A549 (cell line): ENCODE results near the gene PRTN3. TPM values are rescaled to one million over a fixed set of nuclear protein-coding genes. Genes with fewer than 3 reads are reported as not detected.

ENCODE experiments used
- ATAC-seq, 2 experiments: fragments of 200-7000 bp in 1 of 2; fragments of >200 bp in 1 of 2; cut with Nextera tagmentation in 1 of 2; cut with Tn5 transposase in 1 of 2; 3 replicates each; pipeline versions ENCODE4 v1.8.0 to v1.9.1; 2018 to 2020; ENCODE audit warnings: mild to moderate bottlenecking in 1 of 2, moderate library complexity in 1 of 2
- CTCF ChIA-PET: fragments of 300-600 bp; sonication (Branson Sonifier 250); formaldehyde crosslinking; extraction: SDS; loops from one replicate; lab custom pipeline; 2021; ENCODE audit warnings: antibody characterized with exemption, inconsistent platforms; lab: Yijun Ruan, JAX
- POLR2A ChIA-PET: fragments of 350-600 bp; formaldehyde crosslinking; extraction: SDS; loops from one replicate; lab custom pipeline; 2021; ENCODE audit warnings: antibody characterized with exemption, inconsistent platforms; lab: Yijun Ruan, JAX
- DNase-seq, 2 experiments: peaks; one replicate each; pipeline versions ENCODE4 v3.0.0 to v3.0.0-alpha.2; 2011 to 2016; ENCODE audit warnings: low read depth in 1 of 2, low spot score in 1 of 2
- FAIRE-seq: peaks from 2 replicates; lab custom pipeline; 2011; peaks lifted over from hg19 to GRCh38; lab: Jason Lieb, UNC
- H3K27ac ChIP-seq, 2 experiments: fragments of >200 bp; sonication (Bioruptor Twin); formaldehyde crosslinking; 3 replicates each; pipeline ENCODE4 v1.5.1; 2016 to 2017
- H3K4me1 ChIP-seq: fragments of >200 bp; sonication (Bioruptor Twin); formaldehyde crosslinking; 3 replicates; pipeline ENCODE4 v1.6.1; 2016
- H3K4me2 ChIP-seq: fragments of >200 bp; sonication (Bioruptor Twin); formaldehyde crosslinking; 3 replicates; pipeline ENCODE4 v1.6.1; 2016
- H3K4me3 ChIP-seq: fragments of >200 bp; sonication (Bioruptor Twin); formaldehyde crosslinking; 3 replicates; pipeline ENCODE4 v1.5.1; 2016
- H3K9me3 ChIP-seq: fragments of >200 bp; sonication (Bioruptor Twin); formaldehyde crosslinking; 3 replicates; pipeline ENCODE4 v1.6.1; 2016
- CBX2 ChIP-seq: fragments of 200-600 bp; sonication (generic); IDR thresholded peaks from 2 replicates; pipeline ENCODE4 v1.6.1; 2016; ENCODE audit warnings: low read depth, mild to moderate bottlenecking, borderline replicate concordance
- CHD2 ChIP-seq: fragments of 150-350 bp; IDR thresholded peaks from 2 replicates; pipeline ENCODE4 v1.6.1; 2014; ENCODE audit warnings: low read length; ENCODE audit not compliant: partially characterized antibody
- FOSB ChIP-seq: fragments of 250-450 bp; sonication (Bioruptor Pico); IDR thresholded peaks from 2 replicates; pipeline ENCODE4 v1.5.0; 2020; ENCODE audit warnings: mild to moderate bottlenecking, moderate library complexity
- FOSL2 ChIP-seq, 2 experiments: fragments of 450-650 bp in 1 of 2; fragments of >200 bp in 1 of 2; sonication (Bioruptor Twin) in 1 of 2; formaldehyde crosslinking; IDR thresholded peaks; 2 replicates each; pipeline versions ENCODE4 v1.5.0 to v1.6.1; 2016 to 2020; ENCODE audit warnings: mild to moderate bottlenecking in 1 of 2, moderate library complexity in 1 of 2
- FOXS1 ChIP-seq: fragments of 250-450 bp; sonication (Bioruptor Pico); IDR thresholded peaks from 2 replicates; pipeline ENCODE4 v1.5.0; 2020; ENCODE audit warnings: mild to moderate bottlenecking, moderate library complexity
- GATA3 ChIP-seq: IDR thresholded peaks from 2 replicates; pipeline ENCODE4 v1.6.1; 2012; ENCODE audit warnings: borderline replicate concordance
- HDAC2 ChIP-seq: fragments of 200-600 bp; sonication (generic); IDR thresholded peaks from 2 replicates; pipeline ENCODE4 v1.6.1; 2016
- HOXA7 ChIP-seq: fragments of 250-450 bp; sonication (Bioruptor Pico); IDR thresholded peaks from 2 replicates; pipeline ENCODE4 v1.5.0; 2020; ENCODE audit warnings: mild to moderate bottlenecking, moderate library complexity
- HOXB13 ChIP-seq: fragments of 250-450 bp; sonication (Bioruptor Pico); IDR thresholded peaks from 2 replicates; pipeline ENCODE4 v1.5.0; 2020; ENCODE audit warnings: low read depth, mild to moderate bottlenecking, moderate library complexity
- JUNB ChIP-seq: fragments of >200 bp; sonication (Bioruptor Twin); formaldehyde crosslinking; IDR thresholded peaks from 2 replicates; pipeline ENCODE4 v1.6.1; 2016
- KDM1A ChIP-seq: fragments of 200-600 bp; sonication (generic); IDR thresholded peaks from 2 replicates; pipeline ENCODE4 v1.6.1; 2016; ENCODE audit warnings: low read depth, mild to moderate bottlenecking
- KDM5A ChIP-seq: fragments of 200-600 bp; sonication (generic); IDR thresholded peaks from 2 replicates; pipeline ENCODE4 v1.6.1; 2016; ENCODE audit warnings: antibody characterized with exemption, mild to moderate bottlenecking
- NFE2L2 ChIP-seq: fragments of 150-350 bp; conservative IDR thresholded peaks from 2 replicates; pipeline ENCODE4 v1.6.1; 2014; ENCODE audit warnings: low read length
- NPAS2 ChIP-seq: fragments of 250-450 bp; sonication (Bioruptor Pico); IDR thresholded peaks from 2 replicates; pipeline ENCODE4 v1.8.0; 2022; ENCODE audit warnings: mild to moderate bottlenecking, moderate library complexity, borderline replicate concordance
- NR3C1 ChIP-seq: fragments of >200 bp; sonication (Bioruptor Twin); formaldehyde crosslinking; IDR thresholded peaks from 3 replicates; pipeline ENCODE4 v1.6.1; 2017
- PHF8 ChIP-seq: fragments of 200-600 bp; sonication (generic); IDR thresholded peaks from 2 replicates; pipeline ENCODE4 v1.6.1; 2016; ENCODE audit warnings: low read depth, mild to moderate bottlenecking, antibody characterized with exemption, moderate library complexity, borderline replicate concordance
- POLR2A ChIP-seq: IDR thresholded peaks from 2 replicates; pipeline ENCODE4 v1.6.1; 2012; ENCODE audit warnings: mild to moderate bottlenecking, low read length
- POLR2AphosphoS2 ChIP-seq: conservative IDR thresholded peaks from 2 replicates; pipeline ENCODE4 v1.6.1; 2012; ENCODE audit warnings: low read length, improper control_type of control experiment, inconsistent platforms
- RARB ChIP-seq: fragments of 250-450 bp; sonication (Bioruptor Pico); IDR thresholded peaks from 2 replicates; pipeline ENCODE4 v1.8.0; 2021; ENCODE audit warnings: mild to moderate bottlenecking, moderate library complexity
- RCOR1 ChIP-seq: fragments of 150-350 bp; IDR thresholded peaks from 2 replicates; pipeline ENCODE4 v1.6.1; 2014; ENCODE audit warnings: antibody characterized with exemption, low read length, low read depth
- SMC3 ChIP-seq: fragments of >200 bp; sonication (Bioruptor Twin); formaldehyde crosslinking; IDR thresholded peaks from 3 replicates; pipeline ENCODE4 v1.6.1; 2018; ENCODE audit warnings: inconsistent platforms
- SREBF2 ChIP-seq: fragments of 450-650 bp; IDR thresholded peaks from 2 replicates; pipeline ENCODE4 v1.6.1; 2014; ENCODE audit warnings: mild to moderate bottlenecking, moderate library complexity
- TFCP2L1 ChIP-seq: fragments of 250-450 bp; sonication (Bioruptor Pico); IDR thresholded peaks from 2 replicates; pipeline ENCODE4 v1.5.0; 2021; ENCODE audit warnings: mild to moderate bottlenecking
- ZC3H11A ChIP-seq: fragments of 450-650 bp; IDR thresholded peaks from 2 replicates; pipeline ENCODE4 v1.6.1; 2014; ENCODE audit warnings: antibody characterized with exemption, mild to moderate bottlenecking
- ZSCAN20 ChIP-seq: fragments of 250-450 bp; sonication (Bioruptor Pico); IDR thresholded peaks from 2 replicates; pipeline ENCODE4 v1.8.0; 2022; ENCODE audit warnings: mild to moderate bottlenecking, moderate library complexity
- WGBS: methylation state at CpG from one replicate; pipeline ENCODE4 v1.1.6; 2017; ENCODE audit errors: missing lambda C conversion rate; 5-methylcytosine and 5-hydroxymethylcytosine counted together
- polyA plus RNA-seq, 4 experiments: library from polyadenylated mRNA; depleted of rRNA in 3 of 4; stranded (reverse); fragments of >200 nt; fragmentation: RNase III in 1 of 4; extraction: RNeasy Plus Mini Kit Qiagen cat#74134 plus additional on column Dnase treatment in 1 of 4; gene quantifications; 2 replicates in 3 of 4; 3 replicates in 1 of 4; pipeline ENCODE4 v1.2.3, GENCODE V29; 2011 to 2017
- TF ChIP-seq, protein P1 (sequence below): fragments of 250-450 bp; sonication (Bioruptor Pico); IDR thresholded peaks from 2 replicates; pipeline ENCODE4 v1.5.0; 2020; ENCODE audit warnings: low read depth, mild to moderate bottlenecking, moderate library complexity
- TF ChIP-seq, protein P2 (sequence below): IDR thresholded peaks from 2 replicates; pipeline ENCODE4 v1.6.1; 2012; ENCODE audit warnings: low read depth, borderline replicate concordance
- TF ChIP-seq, protein P3 (sequence below): fragments of >200 bp; sonication (Bioruptor Twin); formaldehyde crosslinking; IDR thresholded peaks from 3 replicates; pipeline ENCODE4 v1.5.1; 2016

The PRTN3 gene
- polyA plus RNA-seq, 2 of the 4 experiments (the other 2 are of a cell fraction), result 0.21 to 0.39 TPM

DNA sequence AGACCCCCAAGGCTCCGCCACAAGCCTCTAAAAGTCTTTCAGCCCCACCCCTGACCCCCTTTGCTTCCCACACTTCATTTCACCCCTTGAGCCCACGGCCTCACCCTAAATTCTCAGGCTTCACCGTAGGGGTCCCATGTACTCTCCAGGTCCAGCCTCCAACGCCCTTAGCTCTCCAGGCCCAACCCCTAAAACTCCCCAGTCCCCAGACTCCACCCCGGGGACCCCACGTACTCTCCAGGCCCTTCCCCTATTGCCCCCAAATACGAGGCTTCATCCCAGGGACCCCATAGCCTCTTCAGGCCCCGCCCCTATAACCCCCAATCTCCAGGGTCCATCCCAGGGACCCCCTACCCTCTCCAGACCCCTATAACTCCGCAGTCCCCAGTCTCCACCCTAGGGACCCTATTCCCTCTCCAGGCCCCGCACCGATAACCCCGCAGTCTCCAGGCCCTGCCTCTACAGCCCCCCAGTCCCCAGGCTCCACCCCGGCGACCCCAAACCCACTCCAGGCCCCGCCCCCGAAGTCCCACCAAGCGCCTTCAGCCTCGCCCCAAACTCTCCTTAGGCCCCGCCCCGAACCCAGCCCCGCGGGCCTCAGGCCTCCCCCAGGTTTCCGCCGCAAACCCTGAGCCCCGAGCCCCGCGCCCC is 51.6 kb downstream of the PRTN3 start:
- CTCF ChIA-PET, result interaction anchor here (0.8 to 1.4 kb wide), 2 partner anchors 14 to 89 kb away, joined by 3 to 5 read pairs; no protein-coding TSS in a partner anchor
- ATAC-seq (peak in 1 of 2 experiments; percentile 6; a peak in 1 of 6 replicates), FAIRE-seq (no peak), DNase-seq (no peak)
- TF ChIP-seq KDM5A (no peak), HOXA7 (CRISPR knock-in tag) (no peak), TFCP2L1 (CRISPR knock-in tag) (no peak), CHD2 (no peak), FOSB (CRISPR knock-in tag) (no peak), RCOR1 (no peak), NR3C1 (no peak), SMC3 (no peak), ZC3H11A (no peak), KDM1A (no peak)
- TF ChIP-seq, protein P1, sequence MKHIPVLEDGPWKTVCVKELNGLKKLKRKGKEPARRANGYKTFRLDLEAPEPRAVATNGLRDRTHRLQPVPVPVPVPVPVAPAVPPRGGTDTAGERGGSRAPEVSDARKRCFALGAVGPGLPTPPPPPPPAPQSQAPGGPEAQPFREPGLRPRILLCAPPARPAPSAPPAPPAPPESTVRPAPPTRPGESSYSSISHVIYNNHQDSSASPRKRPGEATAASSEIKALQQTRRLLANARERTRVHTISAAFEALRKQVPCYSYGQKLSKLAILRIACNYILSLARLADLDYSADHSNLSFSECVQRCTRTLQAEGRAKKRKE (CRISPR knock-in tag), result no peak
- TF ChIP-seq, protein P2, sequence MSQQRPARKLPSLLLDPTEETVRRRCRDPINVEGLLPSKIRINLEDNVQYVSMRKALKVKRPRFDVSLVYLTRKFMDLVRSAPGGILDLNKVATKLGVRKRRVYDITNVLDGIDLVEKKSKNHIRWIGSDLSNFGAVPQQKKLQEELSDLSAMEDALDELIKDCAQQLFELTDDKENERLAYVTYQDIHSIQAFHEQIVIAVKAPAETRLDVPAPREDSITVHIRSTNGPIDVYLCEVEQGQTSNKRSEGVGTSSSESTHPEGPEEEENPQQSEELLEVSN, result no peak
- Histone ChIP-seq H3K4me2 (peak overlapping the region; percentile 95), H3K27ac (peak overlapping the region; percentile 98 to 100), H3K4me3 (peak overlapping the region; percentile 89), H3K9me3 (no peaks in the 10 kb centered on the region), H3K4me1 (no peaks in the 10 kb centered on the region)
- POLR2A ChIA-PET, result interaction anchor here (1.1 kb wide), 2 partner anchors 13 to 31 kb away, joined by 3 to 8 read pairs; no protein-coding TSS in a partner anchor
- WGBS, result 34% methylated on average over 5 of the region's 27 CpGs

DNA sequence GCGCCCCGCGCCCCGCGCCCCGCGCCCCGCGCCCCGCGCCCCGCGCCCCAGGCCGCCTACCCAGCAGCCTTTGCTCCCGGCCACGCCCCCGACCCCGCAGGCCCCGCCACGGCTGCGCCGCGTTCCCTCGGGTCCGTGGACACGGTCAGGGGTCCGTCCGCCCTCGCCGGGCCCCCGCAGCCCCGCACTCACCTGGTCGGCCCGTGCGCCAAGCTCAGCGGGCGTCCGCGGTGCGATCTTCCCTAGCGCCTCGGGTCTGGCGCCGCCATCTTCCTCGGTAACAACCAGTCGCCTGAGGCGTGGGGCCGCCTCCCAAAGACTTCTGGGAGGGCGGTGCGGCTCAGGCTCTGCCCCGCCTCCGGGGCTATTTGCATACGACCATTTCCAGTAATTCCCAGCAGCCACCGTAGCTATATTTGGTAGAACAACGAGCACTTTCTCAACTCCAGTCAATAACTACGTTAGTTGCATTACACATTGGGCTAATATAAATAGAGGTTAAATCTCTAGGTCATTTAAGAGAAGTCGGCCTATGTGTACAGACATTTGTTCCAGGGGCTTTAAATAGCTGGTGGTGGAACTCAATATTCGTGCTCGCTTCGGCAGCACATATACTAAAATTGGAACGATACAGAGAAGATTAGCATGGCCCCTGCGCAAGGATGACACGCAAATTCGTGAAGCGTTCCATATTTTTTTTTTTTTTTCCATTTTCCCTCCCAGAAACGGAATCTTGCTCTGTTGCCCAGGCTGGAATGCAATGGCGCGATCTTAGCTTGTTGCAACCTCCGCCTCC is 52.3 kb downstream of the PRTN3 start, which contains the start of the genes MED16 and RNU6-9:
MED16 (minus strand) TSS at position 294 of the 796 bp plus-strand sequence. CDS start 2,056 bp downstream, outside the sequence.
RNU6-9 (plus strand) TSS at position 591 of the 796 bp plus-strand sequence.
- no peaks in the 10 kb centered on the region for H3K9me3 ChIP-seq
- H3K27ac ChIP-seq, result peak within 1 kb of the TSS; percentile 98 to 100
- no peak for FAIRE-seq
- peak within 1 kb of the TSS; percentile 95 for H3K4me2 ChIP-seq
- no peaks in the 10 kb centered on the region for H3K4me1 ChIP-seq
- peak; percentile 84 to 90 for DNase-seq
- CTCF ChIA-PET, result interaction anchor here (0.6 to 1.4 kb wide), 3 partner anchors 14 to 89 kb away, joined by 3 to 5 read pairs (median 3); no protein-coding TSS in a partner anchor
- TF ChIP-seq SREBF2 (peak; percentile 79), SMC3 (0 out of 3 replicates have a peak, but pooled peaks have one; percentile 13), RARB (CRISPR knock-in tag) (no peak), PHF8 (0 out of 2 replicates have a peak, but pooled peaks have one; percentile 16), NFE2L2 (no peak), KDM1A (no peak), TFCP2L1 (CRISPR knock-in tag) (no peak), POLR2A (peak; percentile 45), FOSL2 (IDR thresholded peaks at IDR 0.05) (no peak), FOSL2 (CRISPR knock-in tag; IDR thresholded peaks at IDR 0.05) (no peak)
- TF ChIP-seq, all 56 proteins: peak for 4
- POLR2A ChIA-PET, result interaction anchor here (1.1 kb wide), 2 partner anchors 14 to 30 kb away, joined by 3 to 8 read pairs; no protein-coding TSS in a partner anchor
- peak; percentile 88 to 90 for ATAC-seq
- 1% methylated on average over 18 of the region's 69 CpGs for WGBS
- H3K4me3 ChIP-seq, result peak within 1 kb of the TSS; percentile 89

- FAIRE-seq (no peak), DNase-seq (no peak), ATAC-seq (no peak)
- CTCF ChIA-PET, result interaction anchor here (0.7 to 1.9 kb wide), 6 partner anchors 9 to 85 kb away, joined by 3 to 8 read pairs (median 4); no protein-coding TSS in a partner anchor
- Histone ChIP-seq H3K27ac (no peak overlapping the region), H3K9me3 (no peaks in the 10 kb centered on the region), H3K4me3 (no peak overlapping the region), H3K4me1 (peaks cover 5% of the 10 kb centered on the region; the same call in 1 of the 3 replicates), H3K4me2 (no peak overlapping the region)
- POLR2A ChIA-PET, result no interaction called here
- 96% methylated on average over 8 of the region's 10 CpGs for WGBS
- TF ChIP-seq NR3C1, result no peak
- no peak for TF ChIP-seq HDAC2
- TF ChIP-seq JUNB, result no peak
- no peak for TF ChIP-seq GATA3
- no peak for TF ChIP-seq CHD2
- no peak for TF ChIP-seq CBX2
- no peak for TF ChIP-seq FOSB (CRISPR knock-in tag)
- TF ChIP-seq, protein P3, sequence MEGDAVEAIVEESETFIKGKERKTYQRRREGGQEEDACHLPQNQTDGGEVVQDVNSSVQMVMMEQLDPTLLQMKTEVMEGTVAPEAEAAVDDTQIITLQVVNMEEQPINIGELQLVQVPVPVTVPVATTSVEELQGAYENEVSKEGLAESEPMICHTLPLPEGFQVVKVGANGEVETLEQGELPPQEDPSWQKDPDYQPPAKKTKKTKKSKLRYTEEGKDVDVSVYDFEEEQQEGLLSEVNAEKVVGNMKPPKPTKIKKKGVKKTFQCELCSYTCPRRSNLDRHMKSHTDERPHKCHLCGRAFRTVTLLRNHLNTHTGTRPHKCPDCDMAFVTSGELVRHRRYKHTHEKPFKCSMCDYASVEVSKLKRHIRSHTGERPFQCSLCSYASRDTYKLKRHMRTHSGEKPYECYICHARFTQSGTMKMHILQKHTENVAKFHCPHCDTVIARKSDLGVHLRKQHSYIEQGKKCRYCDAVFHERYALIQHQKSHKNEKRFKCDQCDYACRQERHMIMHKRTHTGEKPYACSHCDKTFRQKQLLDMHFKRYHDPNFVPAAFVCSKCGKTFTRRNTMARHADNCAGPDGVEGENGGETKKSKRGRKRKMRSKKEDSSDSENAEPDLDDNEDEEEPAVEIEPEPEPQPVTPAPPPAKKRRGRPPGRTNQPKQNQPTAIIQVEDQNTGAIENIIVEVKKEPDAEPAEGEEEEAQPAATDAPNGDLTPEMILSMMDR, result no peak
- no peak for TF ChIP-seq RARB (CRISPR knock-in tag)
- TF ChIP-seq HOXB13, result no peak
- TF ChIP-seq NPAS2, result no peak
- TF ChIP-seq POLR2A, result no peak
- no peak for TF ChIP-seq POLR2AphosphoS2
- no peak for TF ChIP-seq ZC3H11A
- no peak for TF ChIP-seq ZSCAN20
- TF ChIP-seq FOXS1 (CRISPR knock-in tag), result no peak
Observed at GRCh38 chr19:896434-896833, 55.6 kb downstream of the PRTN3 start.
